Naive thymus-derived CD4-positive, alpha-beta T cell (primary cell): ENCODE data around the gene NXN. TPM values are rescaled to one million over a fixed set of nuclear protein-coding genes. Genes with fewer than 3 reads are reported as not detected.

Experiments
- ATAC-seq: fragments of 150-1000 bp; cut with Tn5 transposase; 2 replicates; pipeline ENCODE4 v1.10.0; 2021; ENCODE audit warnings: mild to moderate bottlenecking, moderate library complexity
- CTCF ChIA-PET: fragments of 350-600 bp; sonication (Branson Sonifier 250); formaldehyde crosslinking; loops from one replicate; lab custom pipeline; 2021; ENCODE audit warnings: antibody characterized with exemption; lab: Charles Lee
- POLR2A ChIA-PET: fragments of 350-600 bp; sonication (Branson Sonifier 250); formaldehyde crosslinking; loops from one replicate; lab custom pipeline; 2021; ENCODE audit warnings: antibody characterized with exemption, inconsistent platforms; lab: Charles Lee
- DNase-seq, 9 donors: peaks; one replicate each; pipeline versions ENCODE4 v3.0.0 to v3.0.0-alpha.2; 2020 to 2022; ENCODE audit warnings: mixed read lengths in 1 of 9
- H3K27ac ChIP-seq: one replicate; pipeline ENCODE4 v1.7.0; 2013; ENCODE audit warnings: mild to moderate bottlenecking, low read depth, low read length, moderate library complexity
- H3K27me3 ChIP-seq, 2 donors: one replicate each; pipeline ENCODE4 v1.7.0; 2013; ENCODE audit warnings: low read length in 2 of 2, mild to moderate bottlenecking in 2 of 2, moderate library complexity in 2 of 2; ENCODE audit not compliant: control insufficient read depth in 2 of 2, insufficient read depth in 2 of 2
- H3K36me3 ChIP-seq, 3 experiments: 1 replicate in 2 of 3; 2 replicates in 1 of 3; pipeline ENCODE4 v1.7.0; 2013; ENCODE audit warnings: low read length in 3 of 3, mild to moderate bottlenecking in 3 of 3, moderate library complexity in 1 of 3; ENCODE audit not compliant: insufficient read depth in 3 of 3, control insufficient read depth in 2 of 3
- H3K4me1 ChIP-seq, 2 donors: one replicate each; pipeline ENCODE4 v1.7.0; 2013; ENCODE audit warnings: low read length in 2 of 2, mild to moderate bottlenecking in 2 of 2, moderate library complexity in 1 of 2; ENCODE audit not compliant: control insufficient read depth in 2 of 2, insufficient read depth in 2 of 2
- H3K4me3 ChIP-seq: 2 replicates; pipeline ENCODE4 v1.7.0; 2013; ENCODE audit warnings: mild to moderate bottlenecking, low read length
- H3K9me3 ChIP-seq, 3 experiments: 1 replicate in 2 of 3; 2 replicates in 1 of 3; pipeline ENCODE4 v1.7.0; 2013; ENCODE audit warnings: low read length in 3 of 3; ENCODE audit not compliant: control insufficient read depth in 2 of 3
- H3K27ac Mint-ChIP-seq, 9 donors: one replicate each; pipeline ENCODE4 v1.8.0; 2020 to 2022; ENCODE audit warnings: mixed read lengths in 9 of 9, mild to moderate bottlenecking in 8 of 9, moderate library complexity in 5 of 9, inconsistent platforms in 2 of 9
- H3K27me3 Mint-ChIP-seq, 5 donors: one replicate each; pipeline ENCODE4 v1.8.0; 2021 to 2022; ENCODE audit warnings: mixed read lengths in 5 of 5, mild to moderate bottlenecking in 1 of 5
- H3K36me3 Mint-ChIP-seq, 5 donors: one replicate each; pipeline ENCODE4 v1.8.0; 2020 to 2022; ENCODE audit warnings: mixed read lengths in 5 of 5, mild to moderate bottlenecking in 3 of 5, inconsistent platforms in 1 of 5
- H3K4me1 Mint-ChIP-seq, 7 donors: one replicate each; pipeline ENCODE4 v1.8.0; 2020 to 2022; ENCODE audit warnings: mixed read lengths in 7 of 7, mild to moderate bottlenecking in 3 of 7, inconsistent platforms in 1 of 7
- H3K4me3 Mint-ChIP-seq, 10 donors: one replicate each; pipeline ENCODE4 v1.8.0; 2020 to 2022; ENCODE audit warnings: mild to moderate bottlenecking in 10 of 10, mixed read lengths in 10 of 10, moderate library complexity in 6 of 10, inconsistent platforms in 2 of 10
- H3K9me3 Mint-ChIP-seq, 11 donors: one replicate each; pipeline ENCODE4 v1.8.0; 2020 to 2022; ENCODE audit warnings: mixed read lengths in 11 of 11, mild to moderate bottlenecking in 4 of 11, inconsistent platforms in 1 of 11, moderate library complexity in 1 of 11
- intact Hi-C, 2 donors: fragments of 100-400 bp; cut with micrococcal nuclease; formaldehyde crosslinking; loops; one replicate each; pipeline ENCODE4 v1.15.1; 2023
- polyA plus RNA-seq, 2 donors: library from polyadenylated mRNA; unstranded; fragments of 300-500 nt; fragmentation: Illumina TruSeq; gene quantifications; one replicate each; pipeline ENCODE4 v1.2.3, GENCODE V29; 2021
- total RNA-seq, 6 experiments: library from RNA in 5 of 6; stranded (reverse) in 5 of 6; gene quantifications; 1 replicate in 5 of 6; 2 replicates in 1 of 6; pipeline ENCODE4 v1.2.3 and lab custom pipeline; 2021 to 2026

Gene NXN
- total RNA-seq: under 1 TPM in 4 of 5 experiments, not detected in 1; 0.10 to 0.84 (median 0.36) TPM
- under 1 TPM in 1 of 2 donors, not detected in 1; 0.22 TPM for polyA plus RNA-seq
- total RNA-seq (lab: John Stamatoyannopoulos, UW): 0.54 reads per million

DNA sequence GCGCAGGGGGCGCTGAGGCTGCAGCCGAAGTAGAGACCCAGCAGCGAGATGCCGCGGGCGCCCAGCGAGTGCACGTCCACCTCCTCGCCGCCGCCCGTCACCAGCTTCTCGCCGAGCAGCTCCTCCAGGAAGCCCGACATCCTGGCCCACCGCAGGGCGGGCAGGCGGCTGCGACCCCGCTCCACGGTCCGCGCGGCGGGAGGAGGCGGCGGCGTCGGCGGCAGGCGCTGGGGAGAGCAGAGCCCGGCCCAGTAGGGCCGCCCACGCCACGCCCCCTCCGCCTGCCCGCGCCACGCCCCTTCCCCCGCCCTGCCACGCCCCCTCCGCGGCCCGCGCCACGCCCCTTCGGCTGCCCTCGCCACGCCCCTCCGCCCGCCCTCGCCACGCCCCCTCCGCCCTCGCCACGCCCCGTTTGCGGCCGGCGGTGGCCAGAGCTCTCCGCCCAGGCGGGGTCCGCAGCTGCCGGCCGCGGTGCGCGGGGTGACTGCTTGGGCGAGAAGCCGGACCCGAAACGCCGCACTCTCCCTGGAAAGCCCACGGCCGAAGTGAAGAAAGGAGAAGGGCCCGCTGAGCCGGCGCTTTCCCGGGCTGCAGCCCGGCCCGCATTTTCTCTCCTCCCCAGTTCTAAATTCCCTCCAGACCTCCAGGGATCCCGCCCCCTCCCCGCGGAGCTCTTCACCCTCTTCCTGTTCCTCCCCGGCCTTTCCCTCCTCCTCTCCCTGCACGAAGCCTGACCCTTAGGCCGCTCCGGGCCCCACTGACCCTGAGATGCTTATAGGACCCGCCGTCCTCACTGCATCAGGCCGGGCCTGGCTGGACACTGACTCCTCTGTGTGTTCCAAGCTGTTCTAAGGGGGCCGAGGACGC lies at the start of gene NXN:
TSS of gene NXN (minus strand) at position 238 of the 867 bp plus-strand sequence.
- ATAC-seq (peak; percentile 99), DNase-seq (peak; percentile 72 to 96 (median 83))
- CTCF ChIA-PET: interaction anchor here (1.2 to 4.7 kb wide), 4 partner anchors 17 to 198 kb away, joined by 3 to 35 read pairs (median 18); partner anchors contain the start of genes GLOD4, MRM3 and TIMM22
- peaks cover 6 to 11% of the 10 kb centered on the region in 2 donors for H3K27me3 ChIP-seq
- no peaks in the 10 kb centered on the region for H3K9me3 Mint-ChIP-seq
- peaks cover 8 to 19% of the 10 kb centered on the region in 2 donors for H3K4me1 ChIP-seq
- peak within 1 kb of the TSS; percentile 64 to 88 (median 80) for H3K4me3 Mint-ChIP-seq
- H3K36me3 Mint-ChIP-seq: no peaks in the 10 kb centered on the region
- intact Hi-C loops: loop anchor here (1.0 to 5.0 kb wide), 5 partner anchors 227 to 837 kb away; partner anchors contain the start of genes GEMIN4 (in 1 of the 2), TLCD3A (in 1 of the 2) and VPS53 (in 1 of the 2)
- H3K27me3 Mint-ChIP-seq: peaks cover 27 to 42% (median 34%) of the 10 kb centered on the region in 5 donors
- peak within 1 kb of the TSS in 7 of 9 donors; percentile 72 to 88 (median 79) for H3K27ac Mint-ChIP-seq
- peak within 1 kb of the TSS; percentile 56 for H3K27ac ChIP-seq
- POLR2A ChIA-PET: interaction anchor here (1.4 to 2.7 kb wide), 4 partner anchors 17 to 564 kb away, joined by 3 to 25 read pairs (median 10); partner anchors contain the start of genes GLOD4, MRM3 and TIMM22
- H3K4me1 Mint-ChIP-seq: peaks cover 13 to 20% (median 15%) of the 10 kb centered on the region in 7 donors
- no peaks in the 10 kb centered on the region for H3K36me3 ChIP-seq
- H3K9me3 ChIP-seq: no peaks in the 10 kb centered on the region
- H3K4me3 ChIP-seq: peak within 1 kb of the TSS; percentile 50

DNA sequence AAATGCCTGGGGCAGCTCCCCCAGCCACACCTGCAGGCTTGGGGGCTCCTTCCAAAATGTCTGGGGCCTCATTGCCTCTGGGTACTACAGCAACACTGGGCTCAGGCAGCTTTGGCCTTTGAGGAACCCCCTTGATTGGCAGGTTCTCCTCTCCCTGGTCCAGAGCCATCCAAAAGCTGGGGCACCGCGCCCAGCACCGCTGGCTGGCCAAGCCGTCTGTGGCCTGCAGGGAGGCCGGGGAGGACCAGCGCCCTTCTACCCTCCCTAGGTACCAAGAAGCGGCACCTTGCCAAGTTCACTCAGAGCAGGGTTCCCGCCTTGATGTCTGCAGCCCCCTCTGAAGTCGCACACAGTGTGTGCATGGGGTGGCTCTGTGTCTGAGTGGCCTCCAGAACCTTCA lies 47.5 kb upstream of the NXN start:
- no peaks in the 10 kb centered on the region for H3K27me3 Mint-ChIP-seq
- ATAC-seq (no peak), DNase-seq (no peak)
- Histone ChIP-seq H3K4me1 (no peaks in the 10 kb centered on the region), H3K36me3 (peaks cover 0 to 21% (median 0%) of the 10 kb centered on the region in 3 experiments), H3K4me3 (no peak overlapping the region), H3K27ac (no peak overlapping the region), H3K27me3 (no peaks in the 10 kb centered on the region), H3K9me3 (no peaks in the 10 kb centered on the region)
- ChIA-PET POLR2A (no interaction called here), CTCF (no interaction called here)
- intact Hi-C loops: no loop called here
- no peak overlapping the region for H3K4me3 Mint-ChIP-seq
- peak overlapping the region in 1 of 9 donors; percentile 30 for H3K27ac Mint-ChIP-seq
- H3K9me3 Mint-ChIP-seq: no peaks in the 10 kb centered on the region
- peaks cover 0 to 8% (median 0%) of the 10 kb centered on the region in 7 donors for H3K4me1 Mint-ChIP-seq
- peaks cover 0 to 8% (median 0%) of the 10 kb centered on the region in 5 donors for H3K36me3 Mint-ChIP-seq

DNA sequence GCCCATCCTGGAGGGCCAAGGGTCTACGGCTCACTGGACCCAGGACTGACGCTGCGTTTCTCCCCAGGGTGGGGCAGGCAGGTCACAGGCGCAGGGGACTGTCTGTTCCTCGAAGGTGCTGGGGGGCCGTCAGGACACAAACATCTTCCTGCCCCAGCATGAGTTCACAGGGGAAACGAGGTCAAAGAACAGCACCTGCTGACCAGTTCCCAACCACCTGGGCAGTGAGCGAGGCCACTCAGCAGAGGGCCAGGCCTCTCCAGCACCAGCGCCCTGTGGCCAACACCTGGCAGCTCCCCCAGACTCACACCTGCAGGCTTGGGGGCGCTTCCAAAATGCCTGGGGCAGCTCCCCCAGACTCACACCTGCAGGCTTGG lies 47.0 kb upstream of the NXN start:
- peaks cover 0 to 21% (median 0%) of the 10 kb centered on the region in 3 experiments for H3K36me3 ChIP-seq
- H3K27me3 Mint-ChIP-seq: no peaks in the 10 kb centered on the region
- H3K4me1 Mint-ChIP-seq: peaks cover 0 to 8% (median 0%) of the 10 kb centered on the region in 7 donors
- ATAC-seq (no peak), DNase-seq (no peak)
- H3K9me3 ChIP-seq: no peaks in the 10 kb centered on the region
- no peak overlapping the region for H3K27ac ChIP-seq
- H3K27ac Mint-ChIP-seq: no peak overlapping the region
- no peaks in the 10 kb centered on the region for H3K27me3 ChIP-seq
- ChIA-PET CTCF (no interaction called here), POLR2A (no interaction called here)
- intact Hi-C loops: no loop called here
- H3K4me3 ChIP-seq: no peak overlapping the region
- H3K9me3 Mint-ChIP-seq: no peaks in the 10 kb centered on the region
- H3K4me1 ChIP-seq: no peaks in the 10 kb centered on the region
- peaks cover 0 to 8% (median 0%) of the 10 kb centered on the region in 5 donors for H3K36me3 Mint-ChIP-seq
- H3K4me3 Mint-ChIP-seq: no peak overlapping the region

DNA sequence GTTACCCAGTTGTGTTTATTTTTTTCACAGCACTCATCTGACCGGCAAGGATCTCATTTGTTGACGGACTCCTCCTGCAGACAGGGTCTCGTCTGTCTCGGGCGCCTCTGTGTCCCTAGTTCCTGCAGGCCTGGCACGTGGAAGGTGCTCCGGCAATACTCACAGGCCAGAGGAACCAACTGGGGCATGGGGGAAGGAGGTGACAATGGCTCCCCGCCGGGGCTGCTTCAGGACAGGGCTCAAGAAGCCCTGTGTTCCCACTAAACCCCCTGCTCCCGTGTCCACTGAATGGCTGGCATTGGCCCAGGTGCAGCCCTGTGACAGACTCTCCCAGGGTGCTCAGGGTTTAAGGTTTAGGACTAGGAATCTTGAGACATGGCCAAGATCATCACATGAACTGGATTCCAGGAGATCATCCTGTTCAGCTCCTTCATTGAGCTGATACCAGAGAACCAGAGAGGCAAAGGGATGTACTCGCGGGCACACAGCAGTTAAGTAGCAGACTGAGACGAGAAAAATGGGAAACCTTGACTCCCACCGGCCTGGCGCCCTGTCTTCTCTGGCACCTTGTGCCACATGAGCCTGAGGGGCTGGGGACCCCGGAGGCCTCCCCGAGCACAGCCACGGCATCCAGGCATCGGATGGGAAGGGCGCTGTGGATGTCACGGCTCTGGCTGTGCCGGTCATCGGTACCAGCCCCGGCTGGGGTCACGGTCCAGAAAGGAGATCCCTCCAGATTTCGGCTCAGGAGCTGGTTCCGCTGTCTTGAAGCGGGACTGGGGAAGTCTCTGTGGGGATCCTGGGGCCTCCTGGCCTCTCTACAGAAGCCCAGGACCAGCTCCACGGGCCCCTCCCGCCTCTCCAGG lies 46.4 kb upstream of the NXN start:
- no peak for DNase-seq
- Mint-ChIP-seq H3K4me3 (no peak overlapping the region), H3K36me3 (peaks cover 0 to 8% (median 0%) of the 10 kb centered on the region in 5 donors), H3K27me3 (no peaks in the 10 kb centered on the region), H3K4me1 (peaks cover 0 to 8% (median 0%) of the 10 kb centered on the region in 7 donors), H3K9me3 (no peaks in the 10 kb centered on the region), H3K27ac (peak overlapping the region in 1 of 9 donors; percentile 46)
- no peaks in the 10 kb centered on the region for H3K4me1 ChIP-seq
- no peaks in the 10 kb centered on the region for H3K9me3 ChIP-seq
- no peak for ATAC-seq
- peaks cover 0 to 20% (median 0%) of the 10 kb centered on the region in 3 experiments for H3K36me3 ChIP-seq
- ChIA-PET CTCF (no interaction called here), POLR2A (no interaction called here)
- H3K27ac ChIP-seq: no peak overlapping the region
- no peaks in the 10 kb centered on the region for H3K27me3 ChIP-seq
- intact Hi-C loops: no loop called here
- H3K4me3 ChIP-seq: no peak overlapping the region

DNA sequence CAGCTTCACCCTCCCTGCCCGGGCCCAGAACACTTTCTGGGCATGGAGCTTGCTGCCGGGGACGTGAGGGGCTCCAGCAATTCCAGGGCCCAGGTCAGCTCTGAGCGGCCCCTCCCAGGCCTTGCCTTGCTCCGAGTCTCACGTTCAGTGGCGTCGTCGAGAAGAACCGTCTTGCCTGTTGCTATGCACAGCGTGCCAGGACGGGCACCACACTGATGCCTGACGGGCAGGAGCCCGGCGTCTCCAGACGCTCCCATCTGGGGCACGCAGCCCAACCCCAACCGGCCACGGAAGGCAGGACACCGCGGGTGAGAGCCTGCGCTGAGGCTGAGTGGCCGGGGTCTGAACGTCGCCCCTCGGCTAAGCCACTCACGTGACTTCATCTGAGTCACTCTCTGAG lies 44.5 kb upstream of the NXN start:
- Histone ChIP-seq H3K4me3 (no peak overlapping the region), H3K27me3 (no peaks in the 10 kb centered on the region), H3K36me3 (peaks cover 0 to 16% (median 0%) of the 10 kb centered on the region in 3 experiments), H3K27ac (no peak overlapping the region), H3K4me1 (no peaks in the 10 kb centered on the region), H3K9me3 (no peaks in the 10 kb centered on the region)
- Mint-ChIP-seq H3K4me1 (peaks cover 0 to 14% (median 0%) of the 10 kb centered on the region in 7 donors), H3K4me3 (no peak overlapping the region), H3K36me3 (peaks cover 0 to 14% (median 0%) of the 10 kb centered on the region in 5 donors), H3K9me3 (no peaks in the 10 kb centered on the region), H3K27ac (no peak overlapping the region), H3K27me3 (no peaks in the 10 kb centered on the region)
- POLR2A ChIA-PET: interaction anchor here (0.8 kb wide), 1 partner anchor 242 kb away, joined by 3 read pairs; the partner anchor contains the start of gene GLOD4
- no peak for DNase-seq
- ATAC-seq: no peak
- intact Hi-C loops: no loop called here
- CTCF ChIA-PET: no interaction called here
